C4-2B (cell line): ENCODE results near the gene VSX1.

Experiments used
- H3K27ac ChIP-seq: fragments of 450-650 bp; 2 replicates; pipeline ENCODE4 v1.5.1; 2017
- ZFX ChIP-seq: fragments of 450-650 bp; IDR thresholded peaks from 2 replicates; pipeline ENCODE4 v1.6.1; 2017
- TF ChIP-seq, protein P1 (sequence below): fragments of 450-650 bp; conservative IDR thresholded peaks from 2 replicates; pipeline ENCODE4 v1.5.1; 2017; ENCODE audit warnings: mild to moderate bottlenecking

Gene VSX1

DNA sequence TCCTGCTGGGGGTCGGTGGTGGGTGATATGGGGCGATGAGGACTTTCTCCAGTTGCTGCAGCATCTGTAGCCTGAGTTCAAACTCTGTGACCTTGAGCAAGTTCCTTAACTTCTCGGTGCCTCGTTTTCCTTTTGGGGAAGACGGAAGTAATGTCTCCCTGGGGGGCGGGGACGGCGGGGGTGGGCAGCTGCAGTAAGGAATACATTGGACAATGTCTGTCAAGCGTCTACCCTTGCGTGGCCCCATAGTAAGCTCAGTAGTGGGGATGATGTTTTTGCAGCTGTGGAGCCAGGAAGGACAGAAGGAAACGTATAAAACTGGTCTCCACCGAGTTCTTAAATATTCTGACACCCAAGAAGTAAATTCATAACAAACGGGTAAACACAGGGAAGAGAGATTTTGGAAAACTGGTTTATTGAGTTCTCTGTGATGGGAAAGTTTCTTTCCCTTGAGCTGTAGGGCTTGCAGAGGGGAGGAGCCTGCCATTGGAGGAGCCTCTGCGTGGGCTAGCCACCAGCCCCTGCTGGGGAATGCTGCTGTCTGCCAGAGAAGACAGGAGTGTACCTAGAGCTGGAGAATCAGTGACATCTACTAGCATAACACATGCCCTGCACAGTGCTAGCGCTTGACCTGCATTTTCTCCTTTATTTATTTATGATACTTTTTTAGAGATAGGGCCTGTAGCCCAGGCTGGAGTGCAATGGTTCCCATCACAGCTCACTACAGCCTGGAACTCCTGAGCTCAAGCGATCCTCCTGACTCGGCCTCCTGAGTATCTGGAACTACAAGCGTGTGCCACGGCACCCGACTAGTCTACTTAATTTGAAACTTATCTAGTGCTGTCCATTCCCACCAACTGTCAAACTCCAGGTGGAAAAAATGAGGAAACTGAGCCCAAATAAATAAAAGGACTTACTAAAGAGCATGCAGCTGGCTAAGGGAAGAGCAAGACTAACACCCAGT, 22.8 kb downstream of the VSX1 start:
- no peak for TF ChIP-seq ZFX
- TF ChIP-seq, protein P1, sequence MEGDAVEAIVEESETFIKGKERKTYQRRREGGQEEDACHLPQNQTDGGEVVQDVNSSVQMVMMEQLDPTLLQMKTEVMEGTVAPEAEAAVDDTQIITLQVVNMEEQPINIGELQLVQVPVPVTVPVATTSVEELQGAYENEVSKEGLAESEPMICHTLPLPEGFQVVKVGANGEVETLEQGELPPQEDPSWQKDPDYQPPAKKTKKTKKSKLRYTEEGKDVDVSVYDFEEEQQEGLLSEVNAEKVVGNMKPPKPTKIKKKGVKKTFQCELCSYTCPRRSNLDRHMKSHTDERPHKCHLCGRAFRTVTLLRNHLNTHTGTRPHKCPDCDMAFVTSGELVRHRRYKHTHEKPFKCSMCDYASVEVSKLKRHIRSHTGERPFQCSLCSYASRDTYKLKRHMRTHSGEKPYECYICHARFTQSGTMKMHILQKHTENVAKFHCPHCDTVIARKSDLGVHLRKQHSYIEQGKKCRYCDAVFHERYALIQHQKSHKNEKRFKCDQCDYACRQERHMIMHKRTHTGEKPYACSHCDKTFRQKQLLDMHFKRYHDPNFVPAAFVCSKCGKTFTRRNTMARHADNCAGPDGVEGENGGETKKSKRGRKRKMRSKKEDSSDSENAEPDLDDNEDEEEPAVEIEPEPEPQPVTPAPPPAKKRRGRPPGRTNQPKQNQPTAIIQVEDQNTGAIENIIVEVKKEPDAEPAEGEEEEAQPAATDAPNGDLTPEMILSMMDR, result no peak
- peak overlapping the region; percentile 76 for H3K27ac ChIP-seq

DNA sequence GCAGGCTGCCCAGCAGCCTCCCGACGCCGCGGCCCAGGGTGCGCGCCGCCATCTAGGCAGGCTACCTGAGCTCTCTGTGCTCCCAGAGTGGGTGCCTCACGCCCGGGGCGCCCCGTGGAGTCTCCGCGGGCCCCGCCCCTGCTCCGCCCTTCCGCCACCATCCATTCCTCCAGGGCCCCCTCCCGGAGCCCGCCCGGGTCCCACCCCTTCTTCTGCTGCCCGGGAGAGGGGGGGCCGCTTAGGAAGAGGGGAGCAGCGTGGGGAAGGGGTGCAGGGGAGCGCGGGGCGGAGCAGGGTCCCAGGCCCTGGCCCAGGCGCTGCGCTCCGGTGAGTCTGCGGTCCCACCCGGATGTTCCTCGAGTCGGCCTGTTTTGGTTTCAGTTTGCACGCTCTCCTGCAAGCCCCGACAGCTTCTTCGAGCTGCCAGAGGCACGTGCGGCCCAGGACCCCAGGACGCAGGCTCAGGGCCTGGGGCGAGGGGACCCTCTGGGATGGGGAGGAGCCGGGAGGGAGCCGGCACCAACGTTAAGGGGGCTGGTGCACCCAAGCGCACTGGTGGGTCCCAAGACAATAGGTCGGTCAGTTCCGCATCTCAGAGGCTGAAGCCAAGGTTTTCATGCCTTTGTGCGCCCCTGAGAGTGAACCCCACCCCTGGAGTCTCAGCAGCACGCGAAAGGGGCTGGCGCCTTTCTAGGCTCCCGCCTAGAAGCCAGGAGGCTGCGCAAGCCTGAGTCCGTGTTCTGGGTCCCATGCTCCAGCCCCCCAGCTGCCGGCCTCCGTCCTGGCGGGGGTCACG, 23.7 kb downstream of the VSX1 start, which contains the start of gene ACSS1:
ACSS1 (minus strand) TSS at position 89 of the 796 bp plus-strand sequence; CDS start at position 52, 37 bp downstream.
- no peak for TF ChIP-seq ZFX
- TF ChIP-seq, protein P1, result no peak
- peak within 1 kb of the TSS; percentile 76 for H3K27ac ChIP-seq

DNA sequence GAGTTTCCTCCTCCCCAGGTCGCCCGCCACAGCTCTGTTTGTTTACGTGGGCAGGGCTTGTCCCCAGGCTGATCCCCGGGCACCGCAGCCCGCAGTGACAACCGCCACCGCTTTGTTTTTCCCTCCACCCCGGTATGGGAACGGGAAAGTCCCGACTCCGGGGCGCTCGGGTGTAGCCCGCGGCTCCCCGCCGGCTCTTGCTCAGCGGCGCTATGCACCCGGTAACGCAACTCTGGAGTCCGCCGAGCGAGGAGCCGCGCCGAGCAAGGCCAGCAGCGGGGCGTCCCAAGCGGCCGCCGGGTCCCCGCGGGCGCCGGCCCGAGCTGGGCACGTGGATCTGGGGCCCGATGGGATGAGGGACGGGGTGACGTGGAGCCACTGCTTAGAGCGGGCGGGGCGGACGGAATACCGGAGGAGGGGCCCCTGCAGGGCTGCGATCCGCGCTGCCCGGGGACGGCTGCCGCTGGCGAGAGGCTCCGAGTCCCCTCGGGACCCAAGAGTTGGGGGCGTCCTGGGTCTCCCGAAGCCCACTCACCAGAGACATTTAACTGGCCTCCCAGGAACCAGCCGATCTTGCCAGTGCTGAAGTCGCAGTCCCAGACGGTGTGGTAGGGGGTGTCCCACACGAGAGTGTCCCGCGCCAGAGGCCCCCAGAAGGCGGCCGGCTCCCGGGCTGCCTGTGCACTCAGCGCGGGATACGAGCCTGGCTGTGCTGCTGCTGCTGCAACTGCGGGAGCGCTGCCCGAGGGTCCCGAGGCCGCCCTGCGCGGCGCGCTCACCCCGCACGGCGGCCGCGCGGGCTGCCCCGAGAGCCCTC, 24.5 kb downstream of the VSX1 start:
- peak; percentile 64; the same call in 1 of the 2 replicates for TF ChIP-seq ZFX
- TF ChIP-seq, protein P1, result no peak
- peak overlapping the region; percentile 76 for H3K27ac ChIP-seq

DNA sequence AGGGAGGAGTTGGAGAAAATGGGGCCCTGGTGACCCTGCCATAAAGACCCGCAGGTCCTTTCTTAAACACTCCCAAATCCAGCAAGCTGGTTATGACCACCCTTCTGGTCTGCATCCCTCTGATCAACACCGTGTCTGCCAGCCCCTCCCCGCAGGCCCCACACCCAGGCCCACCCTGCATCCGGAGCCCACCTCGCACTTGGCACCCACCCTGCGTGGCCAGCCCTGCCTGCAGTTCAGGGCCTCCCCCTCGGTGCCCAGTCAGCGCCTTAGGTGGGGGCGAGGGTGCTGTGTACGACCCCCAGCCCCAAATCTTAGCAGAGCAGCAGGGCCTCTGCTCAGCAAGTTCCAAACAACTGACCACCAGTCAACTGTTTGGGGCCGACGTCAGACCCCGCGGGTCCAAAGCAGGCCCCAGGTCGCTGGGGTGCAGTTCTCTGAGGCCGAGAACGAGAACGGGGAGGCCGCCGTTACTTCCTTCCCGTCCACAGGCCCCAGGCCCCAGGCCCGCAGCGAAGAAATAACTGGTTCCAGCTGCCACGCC, 25.2 kb downstream of the VSX1 start:
- TF ChIP-seq ZFX, result no peak
- TF ChIP-seq, protein P1, result no peak
- peak overlapping the region; percentile 76 for H3K27ac ChIP-seq

DNA sequence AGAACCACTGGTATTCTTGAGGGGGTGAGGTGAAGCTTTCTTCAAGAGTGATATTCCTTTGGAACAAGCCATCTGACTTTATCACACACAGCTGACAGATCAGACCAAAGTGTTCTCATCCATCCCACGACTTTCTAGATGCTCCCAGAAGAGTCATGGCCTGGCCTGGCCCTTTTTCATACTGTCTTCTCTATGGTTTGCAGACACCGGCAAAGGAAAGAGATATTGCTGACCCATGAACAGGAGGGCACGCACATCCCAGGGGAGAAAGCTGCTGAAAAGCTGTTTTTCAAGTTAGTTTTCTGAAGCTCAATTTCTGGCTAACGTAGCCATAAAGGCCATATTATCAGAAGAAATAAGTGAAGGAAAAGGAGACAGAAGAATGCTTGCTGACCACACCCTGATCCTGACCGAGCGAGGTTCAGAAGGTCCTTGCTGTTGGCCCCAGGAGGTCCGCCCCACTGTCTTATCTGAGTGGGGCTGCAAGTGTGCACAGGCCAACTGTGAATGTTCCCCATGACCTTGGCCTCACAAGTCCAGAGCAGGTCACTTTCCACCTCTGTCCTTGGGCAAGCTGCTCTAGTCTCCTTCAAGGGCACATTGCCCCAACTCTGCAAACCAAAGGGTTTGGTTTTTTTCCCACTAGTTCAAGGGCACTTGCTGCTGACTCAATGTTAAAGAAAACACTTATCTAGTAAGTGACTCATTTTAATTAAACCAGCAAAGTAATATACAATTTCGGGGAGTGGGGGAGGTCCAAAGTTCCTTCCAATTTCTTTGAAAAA, 26.0 kb downstream of the VSX1 start:
- H3K27ac ChIP-seq, result no peak overlapping the region; the same call in 1 of the 2 replicates

More for the DNA sequence above, 26.0 kb downstream of the VSX1 start:
- TF ChIP-seq, protein P1, result no peak
- TF ChIP-seq ZFX, result no peak
